B cell (primary cell): ENCODE data around the gene DLG1. TPM values are rescaled to one million over a fixed set of nuclear protein-coding genes. Genes with fewer than 3 reads are reported as not detected.
A peak's percentile ranks its signal among the peaks of the same experiment; 100 is the strongest.

Experiments
- ATAC-seq: fragments of 200-7000 bp; cut with Tn5 transposase; one replicate; pipeline ENCODE4 v1.10.0; 2021; ENCODE audit warnings: low read depth, mild to moderate bottlenecking, moderate number of reproducible peaks, moderate library complexity
- CTCF ChIA-PET: fragments of 350-600 bp; sonication (Branson Sonifier 250); formaldehyde crosslinking; loops from one replicate; lab custom pipeline; 2021; ENCODE audit warnings: antibody characterized with exemption, inconsistent platforms; lab: Charles Lee
- POLR2A ChIA-PET: fragments of 350-600 bp; sonication (Branson Sonifier 250); formaldehyde crosslinking; loops from one replicate; lab custom pipeline; 2021; ENCODE audit warnings: antibody characterized with exemption; lab: Charles Lee
- DNase-seq: peaks from one replicate; pipeline ENCODE4 v3.0.0; 2013
- H2AFZ ChIP-seq: 2 replicates; pipeline ENCODE4 v1.6.1; 2012; ENCODE audit warnings: mild to moderate bottlenecking, low read depth, low read length; ENCODE audit not compliant: insufficient read depth, poor library complexity, severe bottlenecking
- H3K27ac ChIP-seq, 2 donors: 1 replicate in 1 of 2; 2 replicates in 1 of 2; pipeline ENCODE4 v1.5.1; 2012 to 2013; ENCODE audit warnings: low read length in 2 of 2, mild to moderate bottlenecking in 2 of 2, moderate library complexity in 1 of 2
- H3K27me3 ChIP-seq, 4 experiments: fragments of 200-600 bp in 1 of 4; sonication (generic) in 1 of 4; replicated peaks in 1 of 4; 1 replicate in 2 of 4; 2 replicates in 2 of 4; pipeline versions ENCODE4 v1.6.1 to v1.7.0; 2013 to 2016; ENCODE audit warnings: low read length in 3 of 4, mild to moderate bottlenecking in 2 of 4, mixed read lengths in 1 of 4, moderate library complexity in 1 of 4; ENCODE audit not compliant: insufficient read depth in 4 of 4, control insufficient read depth in 3 of 4; ENCODE audit errors: control extremely low read depth in 1 of 4
- H3K36me3 ChIP-seq, 2 experiments: replicated peaks in 1 of 2; 1 replicate in 1 of 2; 2 replicates in 1 of 2; pipeline versions ENCODE4 v1.6.1 to v1.7.1; 2013; ENCODE audit warnings: low read length in 1 of 2; ENCODE audit not compliant: insufficient read depth in 2 of 2, control insufficient read depth in 1 of 2; ENCODE audit errors: control extremely low read depth in 1 of 2, extremely low read depth in 1 of 2
- H3K4me1 ChIP-seq, 2 donors: fragments of 200-600 bp in 1 of 2; sonication (generic) in 1 of 2; 1 replicate in 1 of 2; 2 replicates in 1 of 2; pipeline versions ENCODE4 v1.5.1 to v1.6.1; 2013 to 2017; ENCODE audit warnings: low read length in 2 of 2; ENCODE audit not compliant: control insufficient read depth in 2 of 2, insufficient read depth in 2 of 2
- H3K4me2 ChIP-seq: replicated peaks from 2 replicates; pipeline ENCODE3; 2012; ENCODE audit warnings: mild to moderate bottlenecking, low read depth, low read length; ENCODE audit not compliant: poor library complexity, severe bottlenecking
- H3K4me3 ChIP-seq, 5 experiments: fragments of 200-600 bp in 1 of 5; sonication (generic) in 1 of 5; 1 replicate in 3 of 5; 2 replicates in 2 of 5; pipeline versions ENCODE4 v1.5.1 to v1.7.0; 2011 to 2016; ENCODE audit warnings: low read length in 4 of 5, mild to moderate bottlenecking in 4 of 5, low read depth in 2 of 5, control low read depth in 1 of 5, moderate library complexity in 1 of 5; ENCODE audit not compliant: insufficient read depth in 1 of 5; ENCODE audit errors: control extremely low read depth in 1 of 5, extremely low read depth in 1 of 5
- H3K79me2 ChIP-seq: fragments of 200-600 bp; sonication (generic); one replicate; pipeline ENCODE4 v1.6.0; 2016; ENCODE audit warnings: low read length; ENCODE audit not compliant: control insufficient read depth, insufficient read depth
- H3K9ac ChIP-seq: fragments of 200-600 bp; sonication (generic); 2 replicates; pipeline ENCODE4 v1.6.1; 2017; ENCODE audit warnings: mild to moderate bottlenecking, low read length, moderate library complexity
- H3K9me3 ChIP-seq, 3 donors: one replicate each; pipeline versions ENCODE4 v1.6.1 to v1.7.1; 2013; ENCODE audit warnings: low read length in 2 of 3; ENCODE audit not compliant: control insufficient read depth in 2 of 3, insufficient read depth in 1 of 3; ENCODE audit errors: control extremely low read depth in 1 of 3
- H4K20me1 ChIP-seq: 2 replicates; pipeline ENCODE4 v1.6.0; 2012; ENCODE audit warnings: mild to moderate bottlenecking, low read length; ENCODE audit not compliant: insufficient read depth, control insufficient read depth, poor library complexity, severe bottlenecking
- H3K27ac Mint-ChIP-seq: one replicate; pipeline ENCODE4 v1.8.0; 2021; ENCODE audit warnings: mixed read lengths
- H3K27me3 Mint-ChIP-seq: one replicate; pipeline ENCODE4 v1.8.0; 2021; ENCODE audit warnings: mixed read lengths
- H3K4me1 Mint-ChIP-seq: one replicate; pipeline ENCODE4 v1.8.0; 2021; ENCODE audit warnings: mixed read lengths
- H3K4me3 Mint-ChIP-seq: one replicate; pipeline ENCODE4 v1.8.0; 2021; ENCODE audit warnings: mixed read lengths
- H3K9me3 Mint-ChIP-seq: one replicate; pipeline ENCODE4 v1.8.0; 2022; ENCODE audit warnings: mixed read lengths; ENCODE audit not compliant: insufficient read depth
- CTCF ChIP-seq: fragments of 200-600 bp; IDR thresholded peaks from one replicate; pipeline ENCODE4 v1.8.0; 2022; ENCODE audit warnings: antibody characterized with exemption, mild to moderate bottlenecking
- EZH2 ChIP-seq: IDR thresholded peaks from 2 replicates; pipeline ENCODE4 v1.6.1; 2012; ENCODE audit warnings: borderline replicate concordance, low read depth, mild to moderate bottlenecking, moderate library complexity, low read length; ENCODE audit not compliant: insufficient read depth, poor library complexity, severe bottlenecking
- WGBS: methylation state at CpG from one replicate; pipeline ENCODE4 v1.1.5; 2013; ENCODE audit warnings: missing lambda C conversion rate; ENCODE audit not compliant: insufficient coverage; 5-methylcytosine and 5-hydroxymethylcytosine counted together
- intact Hi-C: fragments of 100-400 bp; cut with micrococcal nuclease; formaldehyde crosslinking; loops from one replicate; pipeline ENCODE4 v1.10.0; 2022
- polyA plus RNA-seq: library from polyadenylated mRNA; depleted of rRNA; stranded (reverse); fragments of >200 nt; gene quantifications from 2 replicates; pipeline ENCODE4 v1.2.3, GENCODE V29; 2012
- total RNA-seq, 2 donors: library from RNA; stranded (reverse); fragments of 120-200 nt in 1 of 2; gene quantifications; 1 replicate in 1 of 2; 2 replicates in 1 of 2; pipeline versions ENCODE4 v1.2.3 to v1.2.4, GENCODE V29; 2013 to 2022

Gene DLG1
- total and polyA plus RNA-seq, 2 donors (not counting 1 experiment from before 2014, with no cell fraction given): 23.4 to 114 TPM

- ChIA-PET POLR2A (interaction anchor here (1.4 kb wide), 1 partner anchor 26 kb away, joined by 4 read pairs; no protein-coding TSS in a partner anchor), CTCF (interaction anchor here (0.7 to 4.0 kb wide), 16 partner anchors 9 to 222 kb away, joined by 3 to 64 read pairs (median 4); partner anchors contain the start of gene SENP5)
- Mint-ChIP-seq H3K4me3 (peak within 1 kb of the TSS; percentile 81), H3K27ac (peak within 1 kb of the TSS; percentile 26), H3K4me1 (peaks cover 20% of the 10 kb centered on the region), H3K27me3 (peaks cover 31% of the 10 kb centered on the region), H3K9me3 (no peaks in the 10 kb centered on the region)
- no peak within 1 kb of the TSS for H3K27ac ChIP-seq
- H3K9me3 ChIP-seq: peaks cover 0 to 9% (median 0%) of the 10 kb centered on the region in 3 donors
- intact Hi-C loops: loop anchor here (1.0 kb wide), 2 partner anchors 27 to 51 kb away; no protein-coding TSS in a partner anchor
- H4K20me1 ChIP-seq: no peaks in the 10 kb centered on the region
- H3K4me2 ChIP-seq: peak within 1 kb of the TSS; percentile 94
- peak; percentile 92 for TF ChIP-seq CTCF
- TF ChIP-seq EZH2: no peak
- no peaks in the 10 kb centered on the region for H3K79me2 ChIP-seq
- DNase-seq (peak; percentile 77), ATAC-seq (peak; percentile 86)
- H3K36me3 ChIP-seq: no peaks in the 10 kb centered on the region
- peaks cover 0 to 64% (median 14%) of the 10 kb centered on the region in 4 experiments for H3K27me3 ChIP-seq
- peaks cover 17 to 19% of the 10 kb centered on the region in 2 donors for H3K4me1 ChIP-seq
- WGBS: 2% methylated on average over 56 of the region's 60 CpGs
- peak within 1 kb of the TSS; percentile 69 for H2AFZ ChIP-seq
- peak within 1 kb of the TSS; percentile 54 for H3K9ac ChIP-seq
- H3K4me3 ChIP-seq: peak within 1 kb of the TSS in 4 of 5 experiments; percentile 31 to 52 (median 50)
Observed at GRCh38 chr3:197029511-197030167, 268.8 kb downstream of the DLG1 start, which contains the start of gene MELTF. Gene MELTF, minus strand, starts transcription at chr3:197029817. Its CDS starts 115 bp downstream, at chr3:197029702.
